Measurements from ENCODE around the gene CCDC51. TPM values are rescaled to one million over a fixed set of nuclear protein-coding genes. Genes with fewer than 3 reads are reported as not detected.
"Not testable (repeated sequence)": the region's sequence is repeated elsewhere in the genome, so short reads cannot be mapped to it uniquely, and the experiment has no call there.

Gene CCDC51
- total RNA-seq, 1 experiment from 2014 or later = 31.9 TPM

DNA sequence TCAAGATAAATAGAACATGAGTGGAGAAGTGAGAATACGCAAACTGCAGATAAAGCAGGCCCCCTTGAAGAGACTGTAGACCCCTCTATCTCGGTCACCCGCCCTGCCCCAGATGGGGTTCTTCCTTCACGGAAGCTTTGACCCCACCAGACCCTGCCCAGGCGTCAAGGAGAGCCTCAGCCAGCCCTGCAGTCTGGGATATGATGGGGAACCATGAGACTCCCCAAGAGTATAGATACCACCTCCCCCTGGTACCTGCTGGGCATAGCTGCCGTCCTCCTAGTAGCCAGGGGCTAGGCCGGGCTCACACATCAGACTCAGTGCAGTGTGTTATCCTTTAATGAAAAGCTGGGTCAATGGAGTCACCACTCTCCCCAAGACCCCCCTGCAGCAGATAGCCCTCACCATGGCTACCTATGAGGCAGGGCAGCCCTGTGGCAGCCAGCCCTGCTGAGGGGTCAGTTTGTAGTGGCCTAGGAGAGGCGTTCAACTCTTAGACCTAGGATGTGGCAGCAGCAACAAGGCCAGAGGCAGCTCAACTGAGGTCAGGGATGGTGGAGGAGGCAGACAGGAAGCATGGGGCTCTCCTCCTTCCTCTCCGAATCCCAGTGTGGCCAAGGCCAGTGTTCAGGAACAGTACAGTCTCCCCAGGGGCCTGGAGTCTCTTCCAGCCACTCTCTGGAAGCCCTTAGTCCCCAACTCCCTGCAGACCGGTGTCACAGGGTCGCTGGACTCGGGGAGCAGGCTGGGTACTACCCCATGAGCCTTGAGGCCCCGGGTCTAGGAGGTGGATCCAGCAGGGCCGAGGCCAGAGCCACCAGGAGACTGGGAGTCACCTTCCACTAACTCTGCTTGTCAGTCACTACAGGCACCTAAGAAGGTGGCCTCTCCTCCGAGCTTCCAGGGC, 36.1 kb downstream of the CCDC51 start:
- no peaks in the 10 kb centered on the region for H3K27me3 Mint-ChIP-seq (ENCODE audit: insufficient read depth, unreplicated experiment)
- H3K36me3 Mint-ChIP-seq (ENCODE audit: insufficient read depth, unreplicated experiment) = peaks cover 87% of the 10 kb centered on the region
- BruUV-seq (replicated peaks) = no TSS peak
- intact Hi-C loops (cut with micrococcal nuclease) = no loop called here
- no peak overlapping the region for H3K4me3 Mint-ChIP-seq (ENCODE audit: unreplicated experiment)
- CTCF ChIA-PET = interaction anchor here (0.7 to 22.6 kb wide), 3 partner anchors 26 to 178 kb away, joined by 3 to 647 read pairs (median 31); partner anchors contain the start of genes CCDC51, PLXNB1 and TMA7
- POLR2A ChIA-PET = interaction anchor here (1.0 to 22.1 kb wide), 3 partner anchors 11 to 36 kb away, joined by 6 to 749 read pairs (median 65); partner anchors contain the start of genes CCDC51, PLXNB1 and TMA7
- no peaks in the 10 kb centered on the region for H3K9me3 Mint-ChIP-seq (ENCODE audit: unreplicated experiment)
- TF ChIP-seq, protein P1, sequence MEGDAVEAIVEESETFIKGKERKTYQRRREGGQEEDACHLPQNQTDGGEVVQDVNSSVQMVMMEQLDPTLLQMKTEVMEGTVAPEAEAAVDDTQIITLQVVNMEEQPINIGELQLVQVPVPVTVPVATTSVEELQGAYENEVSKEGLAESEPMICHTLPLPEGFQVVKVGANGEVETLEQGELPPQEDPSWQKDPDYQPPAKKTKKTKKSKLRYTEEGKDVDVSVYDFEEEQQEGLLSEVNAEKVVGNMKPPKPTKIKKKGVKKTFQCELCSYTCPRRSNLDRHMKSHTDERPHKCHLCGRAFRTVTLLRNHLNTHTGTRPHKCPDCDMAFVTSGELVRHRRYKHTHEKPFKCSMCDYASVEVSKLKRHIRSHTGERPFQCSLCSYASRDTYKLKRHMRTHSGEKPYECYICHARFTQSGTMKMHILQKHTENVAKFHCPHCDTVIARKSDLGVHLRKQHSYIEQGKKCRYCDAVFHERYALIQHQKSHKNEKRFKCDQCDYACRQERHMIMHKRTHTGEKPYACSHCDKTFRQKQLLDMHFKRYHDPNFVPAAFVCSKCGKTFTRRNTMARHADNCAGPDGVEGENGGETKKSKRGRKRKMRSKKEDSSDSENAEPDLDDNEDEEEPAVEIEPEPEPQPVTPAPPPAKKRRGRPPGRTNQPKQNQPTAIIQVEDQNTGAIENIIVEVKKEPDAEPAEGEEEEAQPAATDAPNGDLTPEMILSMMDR (IDR thresholded peaks at IDR 0.05; ENCODE audit: unreplicated experiment) = no peak
- peaks cover 35% of the 10 kb centered on the region for H3K4me1 Mint-ChIP-seq (ENCODE audit: insufficient read depth, unreplicated experiment)
- DNase-seq (ENCODE audit: unreplicated experiment) = no peak
- H3K27ac Mint-ChIP-seq (ENCODE audit: low read depth, unreplicated experiment) = peak overlapping the region; percentile 95

DNA sequence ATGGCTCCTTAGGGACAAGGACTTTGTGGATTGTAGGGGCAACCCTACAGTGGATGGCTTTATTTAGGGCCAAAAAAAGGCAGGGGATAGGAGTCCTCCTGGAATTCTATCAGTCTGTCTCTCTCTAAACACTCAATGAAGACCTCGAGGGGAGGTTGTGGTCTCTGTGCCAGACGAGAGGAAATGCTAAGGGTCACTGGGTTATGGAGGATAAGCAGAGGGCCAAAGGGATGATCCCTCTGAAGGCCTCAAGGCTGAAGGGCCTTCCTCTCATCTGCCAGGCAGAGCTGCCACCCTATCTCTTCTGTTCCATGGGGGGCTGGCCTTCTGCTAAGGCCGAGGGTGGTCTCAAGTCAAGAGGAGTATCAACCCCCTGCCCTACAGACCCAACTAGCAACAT, 37.0 kb downstream of the CCDC51 start:
- ChIA-PET POLR2A (interaction anchor here (0.6 to 22.1 kb wide), 5 partner anchors 12 to 179 kb away, joined by 3 to 749 read pairs (median 6); partner anchors contain the start of genes CCDC51, PLXNB1 and TMA7), CTCF (interaction anchor here (0.5 to 22.6 kb wide), 4 partner anchors 27 to 194 kb away, joined by 3 to 647 read pairs (median 18); partner anchors contain the start of genes CCDC51, PLXNB1 and TMA7)
- peak overlapping the region; percentile 95 for H3K27ac Mint-ChIP-seq (ENCODE audit: low read depth, unreplicated experiment)
- BruUV-seq (replicated peaks) = no TSS peak
- H3K27me3 Mint-ChIP-seq (ENCODE audit: insufficient read depth, unreplicated experiment) = no peaks in the 10 kb centered on the region
- peaks cover 35% of the 10 kb centered on the region for H3K4me1 Mint-ChIP-seq (ENCODE audit: insufficient read depth, unreplicated experiment)
- DNase-seq (ENCODE audit: unreplicated experiment) = no peak
- H3K4me3 Mint-ChIP-seq (ENCODE audit: unreplicated experiment) = no peak overlapping the region
- intact Hi-C loops (cut with micrococcal nuclease) = no loop called here
- TF ChIP-seq, protein P1 (IDR thresholded peaks at IDR 0.05; ENCODE audit: unreplicated experiment) = no peak
- H3K9me3 Mint-ChIP-seq (ENCODE audit: unreplicated experiment) = no peaks in the 10 kb centered on the region
- peaks cover 83% of the 10 kb centered on the region for H3K36me3 Mint-ChIP-seq (ENCODE audit: insufficient read depth, unreplicated experiment)

DNA sequence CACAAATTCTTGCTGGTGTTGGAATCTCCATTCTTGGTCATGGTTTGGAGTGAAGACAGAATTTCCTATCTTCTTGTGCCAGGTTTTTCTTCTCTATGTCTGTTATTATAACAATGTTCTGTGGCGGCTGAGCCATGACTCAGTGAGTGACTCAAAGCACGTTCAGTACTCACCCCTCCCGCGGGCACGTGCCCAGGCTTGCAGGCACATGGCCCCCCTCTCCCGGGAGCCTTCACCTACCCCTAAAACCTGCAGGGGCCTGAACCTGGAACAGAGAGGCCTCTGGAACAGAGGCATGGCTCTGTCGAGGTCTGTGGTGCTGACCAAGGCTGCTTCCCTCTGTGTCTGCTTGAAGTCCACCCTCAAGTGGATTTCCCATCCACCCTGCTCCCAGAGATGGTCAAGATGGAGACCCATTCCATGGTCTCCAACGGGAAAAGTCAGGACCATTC, 37.6 kb downstream of the CCDC51 start:
- Mint-ChIP-seq H3K27ac (ENCODE audit: low read depth, unreplicated experiment) (peak overlapping the region; percentile 95), H3K9me3 (ENCODE audit: unreplicated experiment) (no peaks in the 10 kb centered on the region), H3K27me3 (ENCODE audit: insufficient read depth, unreplicated experiment) (no peaks in the 10 kb centered on the region), H3K36me3 (ENCODE audit: insufficient read depth, unreplicated experiment) (peaks cover 84% of the 10 kb centered on the region), H3K4me1 (ENCODE audit: insufficient read depth, unreplicated experiment) (peaks cover 41% of the 10 kb centered on the region), H3K4me3 (ENCODE audit: unreplicated experiment) (peak overlapping the region; percentile 50)
- DNase-seq (ENCODE audit: unreplicated experiment) = peak; percentile 95
- POLR2A ChIA-PET = interaction anchor here (0.6 to 22.1 kb wide), 7 partner anchors 12 to 665 kb away, joined by 3 to 749 read pairs (median 6); partner anchors contain the start of genes CCDC51, PLXNB1 and TMA7
- intact Hi-C loops (cut with micrococcal nuclease) = no loop called here
- CTCF ChIA-PET = interaction anchor here (0.5 to 22.6 kb wide), 6 partner anchors 16 to 193 kb away, joined by 3 to 647 read pairs (median 18); partner anchors contain the start of genes CCDC51, PLXNB1 and TMA7
- TF ChIP-seq, protein P1 (IDR thresholded peaks at IDR 0.05; ENCODE audit: unreplicated experiment) = no peak
- BruUV-seq (replicated peaks) = no TSS peak

DNA sequence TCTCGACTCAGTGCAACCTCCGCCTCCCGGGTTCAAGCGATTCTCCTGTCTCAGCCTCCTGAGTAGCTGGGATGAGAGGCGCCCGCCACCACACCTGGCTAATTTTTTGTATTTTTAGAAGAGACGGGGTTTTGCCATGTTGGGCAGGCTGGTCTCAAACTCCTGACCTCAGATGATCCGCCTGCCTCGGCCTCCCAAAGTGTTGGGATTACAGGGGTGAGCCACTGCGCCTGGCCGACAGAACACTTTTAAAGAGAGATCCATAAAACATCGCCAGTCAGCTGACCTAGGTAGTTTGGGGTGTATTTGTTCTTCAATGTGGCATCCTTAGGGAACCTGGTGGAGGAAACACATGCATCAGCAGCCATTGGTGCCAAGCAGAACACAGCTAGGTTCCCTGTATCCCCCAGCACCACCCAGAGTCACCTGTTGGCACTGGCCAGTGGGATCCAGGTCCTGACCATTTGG, 38.5 kb downstream of the CCDC51 start:
- POLR2A ChIA-PET = interaction anchor here (0.5 to 22.1 kb wide), 18 partner anchors 7 to 263 kb away, joined by 3 to 749 read pairs (median 8); partner anchors contain the start of genes ATRIP, CCDC51, CDC25A and CELSR3
- H3K27me3 Mint-ChIP-seq (ENCODE audit: insufficient read depth, unreplicated experiment); H3K9me3 Mint-ChIP-seq (ENCODE audit: unreplicated experiment); BruUV-seq (replicated peaks); DNase-seq (ENCODE audit: unreplicated experiment): not testable (repeated sequence)
- CTCF ChIA-PET = interaction anchor here (0.6 to 22.6 kb wide), 26 partner anchors 9 to 211 kb away, joined by 3 to 647 read pairs (median 6); partner anchors contain the start of genes CCDC51, PLXNB1 and TMA7
- H3K27ac Mint-ChIP-seq (ENCODE audit: low read depth, unreplicated experiment) = peak overlapping the region; percentile 95
- peak overlapping the region; percentile 46 for H3K4me3 Mint-ChIP-seq (ENCODE audit: unreplicated experiment)
- H3K36me3 Mint-ChIP-seq (ENCODE audit: insufficient read depth, unreplicated experiment) = peaks cover 83% of the 10 kb centered on the region
- peaks cover 34% of the 10 kb centered on the region for H3K4me1 Mint-ChIP-seq (ENCODE audit: insufficient read depth, unreplicated experiment)
- intact Hi-C loops (cut with micrococcal nuclease) = loop anchor here (1.0 to 2.0 kb wide), 2 partner anchors 35 to 129 kb away; no protein-coding TSS in a partner anchor

Measured in MCF 10A (cell line).